HG02571 (cell line): ENCODE results near the gene PCLAF.
"Not testable (repeated sequence)": the region's sequence is repeated elsewhere in the genome, so short reads cannot be mapped to it uniquely, and the experiment has no call there.

Source experiments
- ATAC-seq: cut with Tn5 transposase; IDR thresholded peaks from one replicate; pipeline ENCODE4 v1.9.1; 2021; ENCODE audit warnings: mild to moderate bottlenecking, moderate library complexity; ENCODE audit not compliant: unreplicated experiment

PCLAF gene

GRCh38 chr15:64326458-64326857, 54.8 kb downstream of the PCLAF start:
- not testable (repeated sequence) for ATAC-seq

GRCh38 chr15:64324165-64324877, 56.9 kb downstream of the PCLAF start:
- ATAC-seq: no peak

- ATAC-seq: no peak
Observed at GRCh38 chr15:64315216-64315615, 66.0 kb downstream of the PCLAF start.

- no peak for ATAC-seq
Observed at GRCh38 chr15:64314456-64314855, 66.8 kb downstream of the PCLAF start.
